Left ventricle myocardium inferior (tissue), 1 donor: ENCODE measurements around the gene SLC48A1. TPM values are rescaled to one million over a fixed set of nuclear protein-coding genes. Genes with fewer than 3 reads are reported as not detected.

Experiments
- DNase-seq: peaks from one replicate; pipeline ENCODE4 v3.0.0-alpha.2; 2020
- H3K27ac ChIP-seq: fragments of 200-600 bp; replicated peaks from 2 replicates; pipeline ENCODE4 v1.8.0; 2021
- H3K27me3 ChIP-seq: fragments of 200-600 bp; 2 replicates; pipeline ENCODE4 v1.8.0; 2021; ENCODE audit warnings: low read depth
- H3K36me3 ChIP-seq: fragments of 200-600 bp; 2 replicates; pipeline ENCODE4 v1.8.0; 2021
- H3K4me1 ChIP-seq: fragments of 200-600 bp; 2 replicates; pipeline ENCODE4 v1.8.0; 2021
- H3K4me3 ChIP-seq: fragments of 200-600 bp; 2 replicates; pipeline ENCODE4 v1.8.0; 2021; ENCODE audit warnings: mild to moderate bottlenecking, moderate library complexity
- H3K9me3 ChIP-seq: fragments of 200-600 bp; replicated peaks from 2 replicates; pipeline ENCODE4 v1.8.0; 2021
- CTCF ChIP-seq: fragments of 200-600 bp; IDR thresholded peaks from 2 replicates; pipeline ENCODE4 v1.8.0; 2021; ENCODE audit warnings: antibody characterized with exemption, mild to moderate bottlenecking, borderline replicate concordance
- intact Hi-C: fragments of 100-400 bp; cut with micrococcal nuclease; formaldehyde crosslinking; loops from one replicate; pipeline ENCODE4 v1.11.0; 2022
- total RNA-seq: library from RNA; stranded (reverse); fragmentation: NEBNext Ultra II Directional; extraction: Animal tissue kit (Norgen Biotek cat#: 25700); gene quantifications from one replicate; pipeline ENCODE4 v1.2.1, GENCODE V29; 2021
- donor health status: DM: no; HTN: yes; CAD: no; lungs with severe emphysema.

The SLC48A1 gene
- total RNA-seq, 1 donor from 2014 or later, result 25.3 TPM

DNA sequence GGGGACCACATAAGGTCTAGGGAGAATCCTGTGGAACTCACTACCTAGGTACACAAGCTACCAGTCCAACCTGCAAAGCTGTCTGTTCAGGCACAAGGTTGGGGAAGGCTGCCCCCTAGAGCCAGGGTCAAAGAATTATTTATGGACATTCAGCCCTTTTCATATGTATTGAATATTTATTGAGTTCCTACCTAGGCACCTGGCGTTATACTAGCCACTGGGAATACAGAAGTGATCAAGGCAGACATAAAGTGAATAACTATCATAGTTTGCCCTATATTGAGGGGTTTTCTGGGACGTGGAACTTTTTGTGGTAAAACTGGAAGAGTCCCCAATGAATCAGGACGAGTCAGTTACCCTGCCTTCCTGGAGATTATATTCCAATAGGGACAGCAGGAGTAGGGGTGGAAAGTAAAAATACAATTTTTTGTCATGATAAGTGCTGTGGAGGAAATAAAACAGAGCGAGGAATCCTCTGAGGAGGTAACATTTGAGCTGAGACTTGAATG lies 5.8 kb upstream of the SLC48A1 start:
- Histone ChIP-seq H3K27me3 (no peaks in the 10 kb centered on the region), H3K4me1 (peaks cover 55% of the 10 kb centered on the region), H3K27ac (no peak overlapping the region), H3K4me3 (no peak overlapping the region), H3K36me3 (no peaks in the 10 kb centered on the region), H3K9me3 (no peaks in the 10 kb centered on the region)
- TF ChIP-seq CTCF, result peak; percentile 76
- DNase-seq, result no peak
- intact Hi-C loops, result loop anchor here (5.0 kb wide), 1 partner anchor 50 kb away; no protein-coding TSS in a partner anchor

DNA sequence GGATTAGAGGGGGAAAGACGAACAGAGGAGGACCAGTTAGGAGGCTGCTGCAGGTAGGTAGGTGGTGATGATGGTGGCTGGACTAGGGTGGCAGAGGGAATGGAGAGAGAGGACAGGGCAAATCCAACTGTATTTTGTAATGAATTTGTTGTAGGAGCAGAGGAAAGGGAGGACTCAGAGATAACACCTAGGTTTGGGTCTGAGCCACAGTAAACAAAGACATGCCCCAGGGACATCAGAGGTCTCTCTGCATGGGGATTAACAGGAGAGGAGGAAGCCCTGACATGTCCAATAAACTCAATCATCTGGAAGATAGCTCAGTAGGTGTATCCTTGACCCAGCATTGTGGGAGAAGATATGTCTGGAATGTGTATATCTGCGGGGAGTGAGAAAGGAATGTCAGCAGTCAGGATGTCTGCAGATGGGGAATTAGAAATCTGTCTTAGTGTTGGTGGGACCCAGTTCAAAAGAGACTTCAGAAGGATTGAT lies 4.7 kb upstream of the SLC48A1 start:
- H3K9me3 ChIP-seq, result no peaks in the 10 kb centered on the region
- H3K4me1 ChIP-seq, result peaks cover 54% of the 10 kb centered on the region
- no peak overlapping the region for H3K4me3 ChIP-seq
- DNase-seq, result no peak
- H3K36me3 ChIP-seq, result no peaks in the 10 kb centered on the region
- intact Hi-C loops, result loop anchor here (5.0 kb wide), 1 partner anchor 51 kb away; no protein-coding TSS in a partner anchor
- no peak overlapping the region for H3K27ac ChIP-seq
- H3K27me3 ChIP-seq, result no peaks in the 10 kb centered on the region
- TF ChIP-seq CTCF, result no peak

DNA sequence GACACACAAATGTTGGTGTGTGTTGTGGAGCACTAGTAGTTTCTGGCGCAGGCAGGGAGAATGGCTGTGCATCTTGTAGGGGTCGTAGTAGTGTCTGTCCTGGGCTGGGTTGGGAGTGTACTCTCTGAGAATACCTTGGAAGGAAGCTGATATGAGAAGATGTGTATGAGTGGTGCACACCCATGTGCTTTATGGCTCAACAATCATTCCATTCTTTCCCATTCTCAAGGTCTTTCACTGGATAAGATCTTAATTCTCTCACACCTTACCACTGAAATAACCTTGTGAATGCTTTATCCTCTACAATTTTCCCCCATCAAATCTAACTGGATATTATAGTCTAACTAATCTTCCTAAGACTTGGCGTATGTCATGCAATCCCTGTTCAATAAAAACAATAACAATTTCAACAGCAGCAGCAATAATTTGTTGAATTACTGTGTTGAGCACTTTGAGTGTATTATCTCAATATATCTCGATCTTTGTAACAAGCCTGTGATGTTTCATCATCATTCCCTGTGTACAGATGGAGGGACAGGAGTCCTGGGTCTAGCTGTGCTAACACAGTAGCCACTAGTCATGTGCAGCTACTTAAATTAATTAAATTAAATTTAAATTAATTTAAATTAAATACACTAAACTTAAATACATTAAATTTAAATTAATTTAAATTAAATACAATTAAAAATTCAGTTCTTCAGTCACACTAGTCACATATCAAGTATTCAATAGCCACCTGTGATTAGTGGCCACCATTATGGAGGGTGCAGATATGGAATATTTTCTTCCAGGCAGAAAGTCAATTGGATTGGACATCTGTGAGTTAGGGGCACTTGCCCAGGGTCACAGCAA lies 3.6 kb upstream of the SLC48A1 start:
- intact Hi-C loops, result loop anchor here (5.0 to 10.0 kb wide), 2 partner anchors 52 to 65 kb away; no protein-coding TSS in a partner anchor
- no peak for TF ChIP-seq CTCF

DNA sequence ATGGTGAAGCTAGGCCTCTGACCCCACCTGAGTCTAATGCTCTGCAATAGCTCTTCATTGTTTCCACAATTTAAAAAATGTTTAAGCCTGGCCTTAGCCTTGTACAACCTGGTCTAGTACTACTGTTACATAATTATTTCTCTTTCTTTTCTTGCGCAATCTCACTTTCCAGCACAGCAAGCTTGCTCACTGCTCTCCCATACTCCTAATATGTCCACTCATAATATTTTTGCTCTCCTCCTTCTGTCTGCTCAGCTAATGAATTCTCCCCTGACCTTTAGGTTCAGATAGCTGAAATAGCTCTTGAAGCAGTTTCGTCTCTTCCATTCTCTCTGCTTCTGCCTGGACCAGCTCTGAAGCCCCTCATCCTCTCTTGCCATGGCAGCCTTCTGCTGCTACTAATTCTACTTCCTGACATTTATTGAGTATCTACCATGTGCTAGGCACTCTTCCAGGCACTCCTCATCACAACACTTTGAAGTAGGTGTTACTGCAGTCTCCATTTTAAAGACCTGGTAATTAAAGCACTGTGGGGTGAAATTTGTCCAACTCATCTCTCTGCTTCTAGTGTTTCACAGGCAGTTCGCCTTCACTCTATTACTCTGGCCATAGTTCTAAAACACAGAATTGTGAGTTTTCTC lies 2.8 kb upstream of the SLC48A1 start:
- no peaks in the 10 kb centered on the region for H3K9me3 ChIP-seq
- H3K27ac ChIP-seq, result no peak overlapping the region
- TF ChIP-seq CTCF, result no peak
- H3K4me3 ChIP-seq, result no peak overlapping the region
- H3K36me3 ChIP-seq, result no peaks in the 10 kb centered on the region
- H3K4me1 ChIP-seq, result peaks cover 64% of the 10 kb centered on the region
- intact Hi-C loops, result loop anchor here (10.0 kb wide), 1 partner anchor 65 kb away; no protein-coding TSS in a partner anchor
- no peaks in the 10 kb centered on the region for H3K27me3 ChIP-seq
- no peak for DNase-seq

More for the DNA sequence above, 3.6 kb upstream of the SLC48A1 start:
- Histone ChIP-seq H3K9me3 (no peaks in the 10 kb centered on the region), H3K4me1 (peaks cover 59% of the 10 kb centered on the region), H3K4me3 (no peak overlapping the region), H3K27me3 (no peaks in the 10 kb centered on the region), H3K36me3 (no peaks in the 10 kb centered on the region), H3K27ac (no peak overlapping the region)
- DNase-seq, result no peak

- no peaks in the 10 kb centered on the region for H3K9me3 ChIP-seq
- intact Hi-C loops, result loop anchor here (10.0 kb wide), 1 partner anchor 63 kb away; no protein-coding TSS in a partner anchor
- TF ChIP-seq CTCF, result no peak
- H3K4me3 ChIP-seq, result no peak overlapping the region
- no peaks in the 10 kb centered on the region for H3K36me3 ChIP-seq
- no peaks in the 10 kb centered on the region for H3K27me3 ChIP-seq
- no peak for DNase-seq
- H3K4me1 ChIP-seq, result peaks cover 67% of the 10 kb centered on the region
- no peak overlapping the region for H3K27ac ChIP-seq
Measured at GRCh38 chr12:47771304-47771703, 1.7 kb upstream of the SLC48A1 start.
